ENCODE data around the gene MS4A6E. TPM values are rescaled to one million over a fixed set of nuclear protein-coding genes. Genes with fewer than 3 reads are reported as not detected.

The MS4A6E gene
- total RNA-seq, 1 experiment from 2014 or later = not detected

DNA sequence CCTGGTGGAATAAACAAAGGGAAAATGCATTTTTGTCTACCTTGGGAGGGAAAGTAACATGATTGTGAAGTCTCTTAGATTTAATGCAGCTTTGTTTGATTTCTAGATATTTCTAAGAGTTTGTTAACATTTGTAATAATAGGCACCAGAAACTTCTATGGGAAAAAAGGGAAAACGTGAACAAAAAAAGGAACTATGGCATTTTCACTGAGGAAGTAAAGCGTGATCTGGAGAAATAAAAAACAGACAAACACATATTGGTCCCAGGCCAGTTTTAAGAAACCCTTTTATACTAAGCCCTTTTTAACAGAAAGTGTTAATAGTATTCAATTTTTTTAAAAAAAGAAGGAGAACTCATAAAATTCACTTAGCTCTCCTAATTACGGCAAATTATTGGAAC lies 44.3 kb downstream of the MS4A6E start:
- CTCF ChIA-PET = interaction anchor here (1.6 kb wide), 2 partner anchors 8 to 240 kb away, joined by 4 to 7 read pairs; no protein-coding TSS in a partner anchor
- no peak for ATAC-seq
- POLR2A ChIA-PET = no interaction called here
- Mint-ChIP-seq H3K4me3 (no peak overlapping the region), H3K27ac (no peak overlapping the region), H3K4me1 (peaks cover 40% of the 10 kb centered on the region), H3K27me3 (ENCODE audit: low read depth) (no peaks in the 10 kb centered on the region), H3K9me3 (peaks cover 17% of the 10 kb centered on the region), H3K36me3 (peaks cover 14% of the 10 kb centered on the region)
- TF ChIP-seq ZNF121 (CRISPR knock-in tag; IDR thresholded peaks at IDR 0.05) = no peak
- TF ChIP-seq TP53 (CRISPR knock-in tag; IDR thresholded peaks at IDR 0.05) = no peak
- no peak for TF ChIP-seq CREB1 (CRISPR knock-in tag; IDR thresholded peaks at IDR 0.05)
- no peak for TF ChIP-seq STAT6 (CRISPR knock-in tag; conservative IDR thresholded peaks at IDR 0.05; ENCODE audit: low read depth)
- no peak for TF ChIP-seq ATF3 (CRISPR knock-in tag; conservative IDR thresholded peaks at IDR 0.05)
- no peak for TF ChIP-seq MYBL2 (CRISPR knock-in tag; IDR thresholded peaks at IDR 0.05)
- no peak for TF ChIP-seq ZNF396 (CRISPR knock-in tag; IDR thresholded peaks at IDR 0.05; ENCODE audit: borderline replicate concordance)
- TF ChIP-seq IRF2 (CRISPR knock-in tag; IDR thresholded peaks at IDR 0.05; ENCODE audit: borderline replicate concordance, low read depth) = no peak
- TF ChIP-seq ZNF416 (CRISPR knock-in tag; IDR thresholded peaks at IDR 0.05) = no peak
- TF ChIP-seq FOXJ3 (CRISPR knock-in tag; IDR thresholded peaks at IDR 0.05; ENCODE audit: borderline replicate concordance) = no peak
- TF ChIP-seq GTF2I (CRISPR knock-in tag; conservative IDR thresholded peaks at IDR 0.05) = no peak
- TF ChIP-seq, protein P1, sequence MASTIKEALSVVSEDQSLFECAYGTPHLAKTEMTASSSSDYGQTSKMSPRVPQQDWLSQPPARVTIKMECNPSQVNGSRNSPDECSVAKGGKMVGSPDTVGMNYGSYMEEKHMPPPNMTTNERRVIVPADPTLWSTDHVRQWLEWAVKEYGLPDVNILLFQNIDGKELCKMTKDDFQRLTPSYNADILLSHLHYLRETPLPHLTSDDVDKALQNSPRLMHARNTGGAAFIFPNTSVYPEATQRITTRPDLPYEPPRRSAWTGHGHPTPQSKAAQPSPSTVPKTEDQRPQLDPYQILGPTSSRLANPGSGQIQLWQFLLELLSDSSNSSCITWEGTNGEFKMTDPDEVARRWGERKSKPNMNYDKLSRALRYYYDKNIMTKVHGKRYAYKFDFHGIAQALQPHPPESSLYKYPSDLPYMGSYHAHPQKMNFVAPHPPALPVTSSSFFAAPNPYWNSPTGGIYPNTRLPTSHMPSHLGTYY (CRISPR knock-in tag; IDR thresholded peaks at IDR 0.05) = no peak
- no peak for TF ChIP-seq NR2C2 (CRISPR knock-in tag; IDR thresholded peaks at IDR 0.05)
- no peak for TF ChIP-seq ZNF671 (CRISPR knock-in tag; IDR thresholded peaks at IDR 0.05)
- no peak for TF ChIP-seq ATF2 (CRISPR knock-in tag; IDR thresholded peaks at IDR 0.05; ENCODE audit: borderline replicate concordance, low read depth)
- no peak for TF ChIP-seq SMAD4 (CRISPR knock-in tag; IDR thresholded peaks at IDR 0.05)
- TF ChIP-seq ZSCAN18 (CRISPR knock-in tag; IDR thresholded peaks at IDR 0.05) = no peak
- TF ChIP-seq PRRX2 (CRISPR knock-in tag; IDR thresholded peaks at IDR 0.05) = no peak
- TF ChIP-seq HMGXB4 (CRISPR knock-in tag; IDR thresholded peaks at IDR 0.05) = no peak
- TF ChIP-seq CREM (CRISPR knock-in tag; IDR thresholded peaks at IDR 0.05) = no peak
- DNase-seq (ENCODE audit: low spot score) = no peak
